Mesendoderm (in vitro differentiated cells): ENCODE measurements around the gene HHIPL1.
A peak's percentile ranks its signal among the peaks of the same experiment; 100 is the strongest.

Experiments used
- DNase-seq: peaks from one replicate; pipeline ENCODE4 v3.0.0; 2013
- H2AK5ac ChIP-seq: 2 replicates; pipeline ENCODE4 v1.6.1; 2013; ENCODE audit warnings: low read length, inconsistent platforms
- H2BK120ac ChIP-seq: 2 replicates; pipeline ENCODE4 v1.6.1; 2013; ENCODE audit warnings: low read depth, mild to moderate bottlenecking, low read length, moderate library complexity, mixed read lengths
- H2BK15ac ChIP-seq: replicated peaks from 2 replicates; pipeline ENCODE4 v1.6.1; 2013; ENCODE audit warnings: low read depth, mild to moderate bottlenecking, moderate library complexity
- H2BK5ac ChIP-seq: 2 replicates; pipeline ENCODE4 v1.6.1; 2013; ENCODE audit warnings: low read length, inconsistent platforms
- H3K18ac ChIP-seq: 2 replicates; pipeline ENCODE4 v1.6.1; 2013; ENCODE audit warnings: mild to moderate bottlenecking, low read length, mixed read lengths
- H3K23ac ChIP-seq: one replicate; pipeline ENCODE4 v1.6.1; 2013; ENCODE audit warnings: low read length
- H3K27ac ChIP-seq: 2 replicates; pipeline ENCODE4 v1.5.1; 2013; ENCODE audit warnings: low read depth, mild to moderate bottlenecking, inconsistent platforms, low read length, moderate library complexity
- H3K27me3 ChIP-seq: 2 replicates; pipeline ENCODE4 v1.6.1; 2013; ENCODE audit warnings: low read length, control low read depth, mild to moderate bottlenecking, inconsistent platforms; ENCODE audit not compliant: insufficient read depth, poor library complexity
- H3K36me3 ChIP-seq: 2 replicates; pipeline ENCODE4 v1.6.1; 2013; ENCODE audit warnings: low read length, inconsistent platforms; ENCODE audit not compliant: control insufficient read depth, insufficient read depth
- H3K4ac ChIP-seq: one replicate; pipeline ENCODE4 v1.6.1; 2013; ENCODE audit warnings: low read depth, mild to moderate bottlenecking, low read length, moderate library complexity
- H3K4me1 ChIP-seq: 2 replicates; pipeline ENCODE4 v1.6.1; 2013; ENCODE audit warnings: low read depth, low read length, inconsistent platforms; ENCODE audit not compliant: control insufficient read depth
- H3K4me2 ChIP-seq: 2 replicates; pipeline ENCODE4 v1.6.1; 2013; ENCODE audit warnings: low read length
- H3K4me3 ChIP-seq: 2 replicates; pipeline ENCODE4 v1.5.1; 2013; ENCODE audit warnings: mild to moderate bottlenecking, low read length
- H3K56ac ChIP-seq: one replicate; pipeline ENCODE4 v1.6.1; 2013; ENCODE audit warnings: low read length
- H3K79me1 ChIP-seq: 2 replicates; pipeline ENCODE4 v1.6.1; 2013; ENCODE audit warnings: low read length, inconsistent platforms
- H3K79me2 ChIP-seq: 2 replicates; pipeline ENCODE4 v1.6.1; 2013; ENCODE audit warnings: mild to moderate bottlenecking, low read length; ENCODE audit not compliant: control insufficient read depth, insufficient read depth
- H3K9ac ChIP-seq: 2 replicates; pipeline ENCODE4 v1.6.1; 2013; ENCODE audit warnings: low read length, inconsistent platforms
- H4K5ac ChIP-seq: one replicate; pipeline ENCODE4 v1.6.1; 2013; ENCODE audit warnings: low read length
- H4K8ac ChIP-seq: one replicate; pipeline ENCODE4 v1.6.1; 2013; ENCODE audit warnings: low read depth, mild to moderate bottlenecking, control low read depth, low read length, moderate library complexity
- WGBS: extraction: QIAGEN DNeasy Blood & Tissue Kit; methylation state at CpG from one replicate; pipeline ENCODE4 v1.1.7; 2013; ENCODE audit warnings: low lambda C conversion rate, missing lambda C conversion rate; ENCODE audit not compliant: insufficient coverage; ENCODE audit errors: extremely low coverage; 5-methylcytosine and 5-hydroxymethylcytosine counted together

The HHIPL1 gene

DNA sequence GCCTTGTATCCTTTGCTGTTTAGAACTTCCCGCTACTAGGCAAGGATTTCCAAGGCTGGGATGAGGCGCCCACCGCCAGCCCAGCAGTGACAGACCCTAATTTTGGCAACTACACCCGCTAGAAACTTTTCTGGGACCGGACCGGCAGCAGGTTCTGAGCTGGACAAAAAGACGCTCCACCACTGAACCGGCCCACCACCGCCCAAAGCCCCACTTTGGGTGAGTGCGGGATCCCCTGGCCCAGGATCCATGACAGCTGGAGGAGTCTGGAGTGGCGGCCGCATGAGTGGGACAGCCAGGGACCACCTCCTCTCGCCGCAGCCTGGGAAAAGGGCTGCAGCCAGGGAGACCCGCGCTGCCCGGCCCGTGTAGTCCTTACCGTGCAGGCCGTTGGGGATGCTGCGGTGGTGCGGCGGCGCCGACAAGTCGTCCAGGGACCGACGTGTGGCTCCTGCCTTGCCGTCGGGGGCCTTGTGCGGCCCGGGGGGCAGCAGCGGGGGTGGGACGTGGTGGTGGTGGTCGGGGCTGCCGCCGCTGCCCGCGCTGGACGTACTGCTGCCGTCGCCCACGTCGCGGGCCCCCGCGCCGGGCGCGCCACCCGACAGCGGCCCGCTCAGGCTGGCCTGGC lies 42.0 kb upstream of the HHIPL1 start:
- Histone ChIP-seq H3K4me1 (peaks cover 7% of the 10 kb centered on the region), H3K9ac (peak overlapping the region; percentile 6), H4K5ac (no peak overlapping the region), H3K36me3 (no peaks in the 10 kb centered on the region), H3K27me3 (peaks cover 13% of the 10 kb centered on the region), H3K79me2 (peaks cover 4% of the 10 kb centered on the region), H3K18ac (no peak overlapping the region), H3K4ac (no peak overlapping the region), H4K8ac (no peak overlapping the region), H3K56ac (peak overlapping the region; percentile 25), H3K79me1 (peaks cover 11% of the 10 kb centered on the region), H2BK15ac (no peak overlapping the region), H3K23ac (no peak overlapping the region), H2AK5ac (no peak overlapping the region), H2BK5ac (no peak overlapping the region), H2BK120ac (no peak overlapping the region), H3K4me2 (peak overlapping the region; percentile 1), H3K27ac (no peak overlapping the region), H3K4me3 (no peak overlapping the region)
- WGBS, result no CpG with 5 or more reads among the region's 53 CpGs
- no peak for DNase-seq

DNA sequence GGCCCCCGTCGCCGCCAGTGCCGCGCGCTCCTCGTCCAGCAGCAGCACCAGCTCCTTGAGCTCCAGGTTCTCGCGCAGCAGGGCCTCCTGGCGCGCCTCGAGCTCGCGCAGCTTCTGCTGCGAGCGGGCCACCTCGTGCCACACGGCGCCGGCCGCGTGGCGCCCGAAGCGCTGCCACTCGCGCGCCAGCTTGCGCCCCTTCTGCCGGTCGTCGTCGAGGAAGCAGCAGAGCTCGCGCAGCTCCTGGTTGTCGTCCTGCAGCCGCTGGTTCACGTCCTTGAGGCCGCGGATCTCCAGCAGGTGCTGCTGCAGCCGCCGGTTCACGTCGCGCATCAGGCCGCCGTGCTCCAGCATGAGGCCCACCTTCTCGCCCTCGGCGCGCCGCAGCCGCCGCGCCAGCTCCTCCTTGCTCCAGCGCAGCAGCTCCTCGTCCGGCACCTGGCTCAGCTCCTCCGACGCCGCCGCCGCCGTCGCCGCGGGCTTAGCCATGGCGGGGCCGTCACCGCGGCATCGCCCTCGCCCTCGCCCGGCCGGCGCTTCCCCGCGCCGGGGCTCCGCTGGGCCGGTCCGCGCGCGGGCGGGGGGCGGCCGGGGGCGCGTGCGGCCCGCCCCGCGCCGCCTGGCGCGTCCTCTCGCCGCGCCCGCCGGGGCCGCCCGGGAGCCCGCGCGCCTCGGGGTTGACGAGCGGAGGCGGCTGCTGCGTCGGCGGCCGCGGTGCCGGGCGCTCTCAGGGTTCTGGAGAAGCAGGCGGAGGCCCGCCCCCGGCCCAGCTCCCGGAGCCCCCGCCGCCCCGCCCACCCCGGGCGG lies 41.3 kb upstream of the HHIPL1 start, which contains the start of gene CCDC85C:
Gene CCDC85C, minus strand, starts transcription at position 737 of the 807 bp plus-strand sequence. Its CDS starts 248 bp downstream, at position 489.
- Histone ChIP-seq H3K4ac (peak within 1 kb of the TSS; percentile 75), H3K4me1 (peaks cover 7% of the 10 kb centered on the region), H2BK5ac (no peak within 1 kb of the TSS), H3K27ac (peak within 1 kb of the TSS; percentile 92), H3K79me2 (peaks cover 4% of the 10 kb centered on the region), H2AK5ac (no peak within 1 kb of the TSS), H3K27me3 (peaks cover 13% of the 10 kb centered on the region), H2BK15ac (no peak within 1 kb of the TSS), H3K79me1 (peaks cover 11% of the 10 kb centered on the region), H3K9ac (peak within 1 kb of the TSS; percentile 83), H2BK120ac (peak within 1 kb of the TSS; percentile 54), H3K4me2 (peak within 1 kb of the TSS; percentile 78), H3K4me3 (peak within 1 kb of the TSS; percentile 69), H4K5ac (no peak within 1 kb of the TSS), H3K23ac (peak within 1 kb of the TSS; percentile 94), H4K8ac (no peak within 1 kb of the TSS), H3K56ac (peak within 1 kb of the TSS; percentile 98), H3K18ac (peak within 1 kb of the TSS; percentile 96), H3K36me3 (no peaks in the 10 kb centered on the region)
- WGBS, result no CpG with 5 or more reads among the region's 128 CpGs
- peak; percentile 77 for DNase-seq

DNA sequence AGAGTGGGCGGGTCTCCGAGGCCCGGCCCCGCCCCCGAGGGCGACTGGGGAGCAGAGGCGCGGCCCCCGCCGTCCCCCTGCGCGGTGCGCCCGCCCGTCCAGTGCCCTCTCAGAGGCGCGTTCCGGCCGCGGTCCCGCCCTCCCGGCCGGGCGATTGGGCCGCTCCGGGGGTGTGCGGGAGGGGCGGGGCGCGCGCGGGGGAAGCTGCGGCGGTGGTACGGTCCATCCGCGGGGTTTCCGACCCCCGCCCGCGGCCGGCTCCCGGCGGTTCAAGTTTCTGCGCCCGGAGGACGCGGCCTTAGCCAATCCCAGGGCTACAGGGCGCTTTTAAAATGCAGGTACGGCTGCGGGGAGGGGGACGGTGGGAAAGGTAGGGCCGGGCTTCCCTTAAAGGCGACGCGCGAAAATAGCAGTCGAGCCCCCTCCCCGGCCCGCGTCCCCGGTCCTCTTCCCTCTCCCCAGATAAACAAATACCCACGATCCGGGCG lies 40.6 kb upstream of the HHIPL1 start:
- Histone ChIP-seq H3K79me1 (peaks cover 11% of the 10 kb centered on the region), H3K4me3 (peak overlapping the region; percentile 69), H3K56ac (peak overlapping the region; percentile 98)

DNA sequence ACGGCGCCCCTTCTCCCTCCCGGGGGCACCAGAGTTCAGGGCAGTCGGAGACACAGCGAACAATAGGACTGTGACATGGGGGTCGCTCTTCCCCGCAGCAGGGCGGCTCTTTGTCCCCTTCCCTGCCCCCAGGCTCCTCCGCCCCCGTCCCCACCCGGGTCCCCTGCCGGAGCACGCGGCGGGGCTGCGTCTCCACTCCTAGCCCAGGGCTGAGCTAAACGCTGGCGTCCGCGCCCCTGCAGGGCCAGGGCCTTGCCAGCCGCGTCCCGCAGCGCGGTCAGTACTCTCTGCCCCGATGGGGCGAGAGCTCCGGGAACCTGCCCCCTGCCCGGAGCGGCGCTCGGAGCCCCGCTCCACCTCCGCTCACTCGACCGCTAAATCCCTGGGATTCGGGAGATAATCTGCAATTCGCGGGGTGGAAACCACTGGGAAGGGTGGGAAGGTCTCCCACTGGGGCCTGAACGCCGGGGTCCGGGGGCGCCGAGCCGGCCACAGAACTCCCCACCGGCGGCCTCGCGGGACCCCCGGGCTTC lies 40.1 kb upstream of the HHIPL1 start:
- DNase-seq, result peak; percentile 63
- Histone ChIP-seq H3K27ac (peak overlapping the region; percentile 92), H3K4me1 (peaks cover 7% of the 10 kb centered on the region), H3K56ac (peak overlapping the region; percentile 98), H2AK5ac (no peak overlapping the region), H4K8ac (no peak overlapping the region), H2BK15ac (no peak overlapping the region), H3K4me2 (peak overlapping the region; percentile 78), H3K79me2 (peaks cover 2% of the 10 kb centered on the region), H3K4ac (peak overlapping the region; percentile 75), H3K79me1 (peaks cover 10% of the 10 kb centered on the region), H3K18ac (peak overlapping the region; percentile 96), H3K4me3 (peak overlapping the region; percentile 69), H3K9ac (peak overlapping the region; percentile 83), H4K5ac (no peak overlapping the region), H3K36me3 (no peaks in the 10 kb centered on the region), H2BK5ac (no peak overlapping the region), H2BK120ac (peak overlapping the region; percentile 54), H3K23ac (no peak overlapping the region), H3K27me3 (peaks cover 13% of the 10 kb centered on the region)
- WGBS, result no CpG with 5 or more reads among the region's 50 CpGs

More for the DNA sequence above, 40.6 kb upstream of the HHIPL1 start:
- Histone ChIP-seq H3K4ac (peak overlapping the region; percentile 75), H3K23ac (no peak overlapping the region), H4K5ac (no peak overlapping the region), H2BK15ac (no peak overlapping the region), H3K36me3 (no peaks in the 10 kb centered on the region), H3K79me2 (peaks cover 3% of the 10 kb centered on the region), H3K18ac (peak overlapping the region; percentile 96), H3K27me3 (peaks cover 13% of the 10 kb centered on the region), H3K27ac (peak overlapping the region; percentile 92), H2BK120ac (peak overlapping the region; percentile 54), H2BK5ac (no peak overlapping the region), H3K4me2 (peak overlapping the region; percentile 78), H2AK5ac (no peak overlapping the region), H3K9ac (peak overlapping the region; percentile 83), H3K4me1 (peaks cover 7% of the 10 kb centered on the region), H4K8ac (no peak overlapping the region)
- peak; percentile 98 for DNase-seq
- WGBS, result no CpG with 5 or more reads among the region's 65 CpGs

DNA sequence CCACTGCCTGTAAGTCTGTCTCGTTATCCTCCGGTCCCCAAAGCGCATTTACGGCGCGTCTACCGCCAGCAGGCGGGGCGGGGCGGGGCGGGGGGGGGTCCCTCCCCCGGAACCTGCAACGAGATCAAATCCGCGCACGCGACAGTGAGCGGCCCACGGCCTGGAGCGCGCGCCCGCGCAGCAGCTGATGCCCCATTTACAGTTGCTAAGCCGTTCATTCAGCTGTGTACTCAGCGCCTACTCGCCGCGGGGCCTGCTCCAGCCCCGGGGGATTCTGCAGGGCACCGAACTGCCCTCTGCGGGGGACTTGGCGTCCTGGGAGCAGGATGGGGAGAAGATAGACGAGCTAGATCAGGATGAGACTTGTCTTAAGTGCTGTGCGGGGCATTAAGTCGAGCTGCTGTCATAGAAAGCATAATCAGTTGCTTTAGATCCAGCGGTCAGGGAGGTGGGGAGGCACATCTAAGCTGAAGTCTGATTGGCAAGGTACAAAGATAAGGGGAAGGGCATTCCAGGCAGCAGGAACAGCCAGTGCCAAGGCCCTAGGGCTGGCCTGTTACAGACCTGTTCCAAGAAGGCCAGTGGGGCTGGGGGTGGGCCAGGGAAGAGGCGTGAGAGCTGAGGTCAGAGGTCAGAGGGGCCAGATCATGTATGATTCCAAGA lies 39.5 kb upstream of the HHIPL1 start:
- Histone ChIP-seq H3K4me1 (peaks cover 4% of the 10 kb centered on the region), H3K9ac (peak overlapping the region; percentile 83), H2BK15ac (no peak overlapping the region), H4K8ac (no peak overlapping the region), H3K27ac (no peak overlapping the region), H3K56ac (peak overlapping the region; percentile 98), H2BK120ac (peak overlapping the region; percentile 54), H2AK5ac (no peak overlapping the region), H4K5ac (no peak overlapping the region), H3K27me3 (peaks cover 13% of the 10 kb centered on the region), H2BK5ac (no peak overlapping the region), H3K4me2 (peak overlapping the region; percentile 87), H3K79me1 (peaks cover 4% of the 10 kb centered on the region), H3K36me3 (no peaks in the 10 kb centered on the region), H3K18ac (peak overlapping the region; percentile 96), H3K23ac (peak overlapping the region; percentile 24), H3K4me3 (peak overlapping the region; percentile 69), H3K4ac (peak overlapping the region; percentile 75), H3K79me2 (peaks cover 2% of the 10 kb centered on the region)
- WGBS, result no CpG with 5 or more reads among the region's 38 CpGs
- peak; percentile 51 for DNase-seq
